ENCODE results near the gene BAHCC1. TPM values are rescaled to one million over a fixed set of nuclear protein-coding genes. Genes with fewer than 3 reads are reported as not detected.

The BAHCC1 gene
- total and polyA plus RNA-seq, 2 donors (not counting 3 experiments of a cell fraction or from before 2014, with no cell fraction given) = 4.7 to 11.6 TPM

- POLR2A ChIA-PET = no interaction called here
- no peak for DNase-seq (ENCODE audit: low read depth, low spot score)
- Histone ChIP-seq H3K27ac (ENCODE audit: insufficient read depth, low read depth, low read length) (no peak overlapping the region), H3K9me1 (replicated peaks; ENCODE audit: control insufficient read depth, extremely low read depth, insufficient read depth, low read length) (no peaks in the 10 kb centered on the region), H2AFZ (ENCODE audit: low read depth, low read length) (no peak overlapping the region), H3K4me2 (ENCODE audit: insufficient read depth, low read length) (no peak overlapping the region), H3K9me3 (replicated peaks; ENCODE audit: control insufficient read depth, insufficient read depth, low read length) (no peaks in the 10 kb centered on the region), H3K79me2 (ENCODE audit: control insufficient read depth, insufficient read depth, low read length) (no peaks in the 10 kb centered on the region), H3K27me3 (ENCODE audit: control insufficient read depth in 2 of 2, insufficient read depth in 2 of 2, low read length in 2 of 2) (no peaks in the 10 kb centered on the region), H3K9ac (replicated peaks; ENCODE audit: extremely low read depth, insufficient read depth, low read length) (no peak overlapping the region), H3K36me3 (ENCODE audit: control insufficient read depth in 2 of 2, extremely low read depth in 1 of 2, insufficient read depth in 2 of 2, low read length in 2 of 2) (no peaks in the 10 kb centered on the region), H3K4me1 (ENCODE audit: control insufficient read depth, extremely low read depth, insufficient read depth, low read length) (no peaks in the 10 kb centered on the region), H3K4me3 (replicated peaks in 1 of 3; ENCODE audit: insufficient read depth in 1 of 3, low read depth in 1 of 3, low read length in 3 of 3) (no peak overlapping the region), H4K20me1 (replicated peaks; ENCODE audit: control insufficient read depth, extremely low read depth, insufficient read depth, low read length) (no peaks in the 10 kb centered on the region)
- dilution Hi-C loops (cut with MboI; ENCODE audit: extremely low pct_ligation_motif_present, low sequenced_read_pairs) = no loop called here
- FAIRE-seq = no peak
- intact Hi-C loops (cut with micrococcal nuclease) = no loop called here
- CTCF ChIA-PET = no interaction called here
- no TSS peak for BruUV-seq (replicated peaks)
- TF ChIP-seq EZH2 (IDR thresholded peaks at IDR 0.05; ENCODE audit: borderline replicate concordance, low read depth, low read length, severe bottlenecking) = no peak
- no peak for TF ChIP-seq GATA2 (IDR thresholded peaks at IDR 0.05; ENCODE audit: insufficient read depth, insufficient read length, low read depth, low read length)
- TF ChIP-seq MYC (IDR thresholded peaks at IDR 0.05; ENCODE audit: low read depth, low read length) = no peak
- TF ChIP-seq FOS (IDR thresholded peaks at IDR 0.05; ENCODE audit: borderline replicate concordance, insufficient read depth, low read length) = no peak
- TF ChIP-seq POLR2AphosphoS5 (IDR thresholded peaks at IDR 0.05; ENCODE audit: insufficient read depth, low read depth, low read length) = no peak
- no peak for TF ChIP-seq CTCF (IDR thresholded peaks at IDR 0.05; ENCODE audit: extremely low read depth in 1 of 2, insufficient read depth in 1 of 2, low read depth in 1 of 2, low read length in 2 of 2)
- no peak for TF ChIP-seq MAX (IDR thresholded peaks at IDR 0.05; ENCODE audit: insufficient read depth, insufficient read length)
- no peak for TF ChIP-seq POLR2A (IDR thresholded peaks at IDR 0.05; ENCODE audit: low read depth, low read length)
- no peak for TF ChIP-seq JUN (IDR thresholded peaks at IDR 0.05; ENCODE audit: borderline replicate concordance, insufficient read depth, insufficient read length, low read depth)
Measured at GRCh38 chr17:81434681-81435417, 39.6 kb downstream of the BAHCC1 start.

Data from endothelial cell of umbilical vein (primary cell).